ENCODE results near the gene LPA. TPM values are rescaled to one million over a fixed set of nuclear protein-coding genes. Genes with fewer than 3 reads are reported as not detected.
"Not testable (repeated sequence)": the region's sequence is repeated elsewhere in the genome, so short reads cannot be mapped to it uniquely, and the experiment has no call there.

LPA gene
- total and polyA plus RNA-seq, 2 of the 13 experiments (the other 11 are each of a cell fraction or from before 2014, with no cell fraction given): not detected

GRCh38 chr6:160701918-160702680 is 38.0 kb upstream of the LPA start, which contains the start of gene PLG:
TSS of gene PLG (plus strand) at chr6:160702244. CDS start at chr6:160702305, 61 bp downstream.
- BruUV-seq (replicated peaks); in situ Hi-C loops (cut with HindIII; ENCODE audit: extremely low pct_ligation_motif_present, low pct_unique_long_range_greater_than_20kb); H3K9ac ChIP-seq (ENCODE audit: insufficient read depth, low read depth, low read length); H2AFZ ChIP-seq (ENCODE audit: low read length); H4K20me1 ChIP-seq (ENCODE audit: insufficient read depth, low read length); H3K79me2 ChIP-seq (ENCODE audit: insufficient read depth, low read length); intact Hi-C loops (cut with micrococcal nuclease; ENCODE audit: unreplicated experiment); DNase-seq (ENCODE audit: low spot score); H3K9me3 ChIP-seq (ENCODE audit: low read length); H3K4me3 ChIP-seq (replicated peaks in 1 of 3; ENCODE audit: insufficient read depth in 1 of 3, low read depth in 2 of 3, low read length in 3 of 3); ATAC-seq; H3K27me3 ChIP-seq (ENCODE audit: control insufficient read depth in 1 of 2, insufficient read depth in 2 of 2, low read length in 2 of 2); POLR2A ChIA-PET; FAIRE-seq; CTCF ChIA-PET (ENCODE audit: low intra/inter-chr PET ratio, low total read pairs); H3K36me3 ChIP-seq (replicated peaks in 1 of 2; ENCODE audit: control insufficient read depth in 1 of 2, insufficient read depth in 2 of 2, low read length in 2 of 2): not testable (repeated sequence)
- peak within 1 kb of the TSS; percentile 45 for H3K27ac ChIP-seq (ENCODE audit: extremely low read length, insufficient read depth, low read length)
- H3K4me2 ChIP-seq (ENCODE audit: low read depth, low read length): 0 out of 2 replicates have a peak within 1 kb of the TSS, but pooled peaks have one; percentile 3
- TF ChIP-seq POLR2AphosphoS5 (IDR thresholded peaks at IDR 0.05; ENCODE audit: low read depth, low read length): peak; percentile 26; the same call in 1 of the 2 replicates
- 14% methylated on average over 6 of the region's 6 CpGs for WGBS (ENCODE audit: low lambda C conversion rate)
- H3K4me1 ChIP-seq (ENCODE audit: insufficient read depth, low read length): peaks cover 67% of the 10 kb centered on the region

- peak overlapping the region; percentile 53 for H3K27ac ChIP-seq (ENCODE audit: extremely low read length, insufficient read depth, low read length)
- no peak for DNase-seq (ENCODE audit: low spot score)
- in situ Hi-C loops (cut with HindIII; ENCODE audit: extremely low pct_ligation_motif_present, low pct_unique_long_range_greater_than_20kb): no loop called here
- TF ChIP-seq TIGD3 (CRISPR knock-in tag; IDR thresholded peaks at IDR 0.05; ENCODE audit: borderline replicate concordance) (no peak), CCDC6 (CRISPR knock-in tag; IDR thresholded peaks at IDR 0.05) (no peak), ZNF362 (CRISPR knock-in tag; IDR thresholded peaks at IDR 0.05; ENCODE audit: borderline replicate concordance) (peak; percentile 75; the same call in 1 of the 2 replicates), HNF1A (IDR thresholded peaks at IDR 0.05; ENCODE audit: low read depth) (peak; percentile 81), HNF1A (CRISPR knock-in tag; IDR thresholded peaks at IDR 0.05; ENCODE audit: borderline replicate concordance) (no peak), ZFP62 (CRISPR knock-in tag; IDR thresholded peaks at IDR 0.05) (no peak), MIXL1 (CRISPR knock-in tag; IDR thresholded peaks at IDR 0.05) (peak; percentile 92)
Measured at GRCh38 chr6:160697826-160698225, 33.8 kb upstream of the LPA start.

More at GRCh38 chr6:160697826-160698225, 33.8 kb upstream of the LPA start:
- intact Hi-C loops (cut with micrococcal nuclease; ENCODE audit: unreplicated experiment): no loop called here
- H3K36me3 ChIP-seq (replicated peaks in 1 of 2; ENCODE audit: control insufficient read depth in 1 of 2, insufficient read depth in 2 of 2, low read length in 2 of 2): no peaks in the 10 kb centered on the region
- peaks cover 46% of the 10 kb centered on the region for H3K4me1 ChIP-seq (ENCODE audit: insufficient read depth, low read length)
- H3K9ac ChIP-seq (ENCODE audit: insufficient read depth, low read depth, low read length): no peak overlapping the region
- H3K27me3 ChIP-seq (ENCODE audit: control insufficient read depth in 1 of 2, insufficient read depth in 2 of 2, low read length in 2 of 2): no peaks in the 10 kb centered on the region
- CTCF ChIA-PET (ENCODE audit: low intra/inter-chr PET ratio, low total read pairs): no interaction called here
- H2AFZ ChIP-seq (ENCODE audit: low read length): no peak overlapping the region
- no peaks in the 10 kb centered on the region for H3K9me3 ChIP-seq (ENCODE audit: low read length)
- H4K20me1 ChIP-seq (ENCODE audit: insufficient read depth, low read length): no peaks in the 10 kb centered on the region
- POLR2A ChIA-PET: no interaction called here
- FAIRE-seq (no peak), ATAC-seq (peak; percentile 88)
- BruUV-seq (replicated peaks): no TSS peak
- 4% methylated on average over 6 of the region's 6 CpGs for WGBS (ENCODE audit: low lambda C conversion rate)
- H3K79me2 ChIP-seq (ENCODE audit: insufficient read depth, low read length): no peaks in the 10 kb centered on the region
- peak overlapping the region; percentile 20 for H3K4me2 ChIP-seq (ENCODE audit: low read depth, low read length)
- no peak overlapping the region for H3K4me3 ChIP-seq (replicated peaks in 1 of 3; ENCODE audit: insufficient read depth in 1 of 3, low read depth in 2 of 3, low read length in 3 of 3)
